Liver (tissue), 9 donors: Measurements from ENCODE around the gene PRR22. TPM values are rescaled to one million over a fixed set of nuclear protein-coding genes. Genes with fewer than 3 reads are reported as not detected.

Experiments used
- DNase-seq: peaks from one replicate; pipeline ENCODE4 v3.0.0-alpha.2; 2017; ENCODE audit warnings: low spot score
- H3K27ac ChIP-seq, 2 donors: one replicate each; pipeline ENCODE4 v1.7.0; 2013; ENCODE audit warnings: inconsistent platforms in 2 of 2, low read length in 2 of 2, control low read depth in 1 of 2, low read depth in 1 of 2, mild to moderate bottlenecking in 1 of 2
- H3K27me3 ChIP-seq, 4 donors: one replicate each; pipeline versions ENCODE4 v1.6.1 to v1.7.0; 2013; ENCODE audit warnings: low read length in 3 of 4, inconsistent platforms in 1 of 4, mild to moderate bottlenecking in 1 of 4, moderate library complexity in 1 of 4; ENCODE audit not compliant: control insufficient read depth in 4 of 4, insufficient read depth in 4 of 4
- H3K36me3 ChIP-seq, 4 donors: one replicate each; pipeline versions ENCODE4 v1.6.1 to v1.7.0; 2013; ENCODE audit warnings: low read length in 3 of 4, mild to moderate bottlenecking in 3 of 4, low read depth in 1 of 4, moderate library complexity in 1 of 4; ENCODE audit not compliant: control insufficient read depth in 4 of 4, insufficient read depth in 3 of 4
- H3K4me1 ChIP-seq, 4 donors: one replicate each; pipeline versions ENCODE4 v1.6.1 to v1.7.0; 2013; ENCODE audit warnings: low read length in 3 of 4, mild to moderate bottlenecking in 3 of 4, moderate library complexity in 1 of 4; ENCODE audit not compliant: control insufficient read depth in 4 of 4, insufficient read depth in 4 of 4
- H3K4me3 ChIP-seq, 3 donors: one replicate each; pipeline versions ENCODE4 v1.6.1 to v1.7.0; 2013; ENCODE audit warnings: low read length in 3 of 3, control low read depth in 1 of 3, low read depth in 1 of 3, mild to moderate bottlenecking in 1 of 3
- H3K9ac ChIP-seq, 2 donors: one replicate each; pipeline ENCODE4 v1.7.0; 2013; ENCODE audit warnings: low read length in 2 of 2, mild to moderate bottlenecking in 2 of 2, moderate library complexity in 2 of 2, control low read depth in 1 of 2, low read depth in 1 of 2
- H3K9me3 ChIP-seq, 4 donors: one replicate each; pipeline versions ENCODE4 v1.6.1 to v1.7.0; 2013; ENCODE audit warnings: low read length in 3 of 4; ENCODE audit not compliant: control insufficient read depth in 4 of 4
- EGR1 ChIP-seq, 2 donors: IDR thresholded peaks; 2 replicates each; pipeline ENCODE4 v1.6.1; 2016 to 2018; ENCODE audit warnings: antibody characterized with exemption in 2 of 2, low read depth in 2 of 2
- FOXA1 ChIP-seq: IDR thresholded peaks from 2 replicates; pipeline ENCODE4 v1.6.1; 2016; ENCODE audit warnings: antibody characterized with exemption
- FOXA2 ChIP-seq: IDR thresholded peaks from 2 replicates; pipeline ENCODE4 v1.6.1; 2016; ENCODE audit warnings: antibody characterized with exemption
- GABPA ChIP-seq, 2 donors: IDR thresholded peaks in 1 of 2; conservative IDR thresholded peaks in 1 of 2; 2 replicates each; pipeline ENCODE4 v1.6.1; 2016; ENCODE audit warnings: antibody characterized with exemption in 2 of 2, mild to moderate bottlenecking in 1 of 2, moderate library complexity in 1 of 2
- HNF4A ChIP-seq, 2 donors: conservative IDR thresholded peaks; 2 replicates each; pipeline ENCODE4 v1.6.1; 2016; ENCODE audit warnings: antibody characterized with exemption in 2 of 2, mild to moderate bottlenecking in 2 of 2
- HNF4G ChIP-seq: IDR thresholded peaks from 2 replicates; pipeline ENCODE4 v1.6.1; 2016; ENCODE audit warnings: antibody characterized with exemption
- JUND ChIP-seq, 2 donors: IDR thresholded peaks; 2 replicates each; pipeline ENCODE4 v1.6.1; 2016; ENCODE audit warnings: antibody characterized with exemption in 2 of 2
- MAX ChIP-seq: IDR thresholded peaks from 2 replicates; pipeline ENCODE4 v1.6.1; 2016; ENCODE audit warnings: antibody characterized with exemption
- NR2F2 ChIP-seq: IDR thresholded peaks from 2 replicates; pipeline ENCODE4 v1.6.1; 2016; ENCODE audit warnings: antibody characterized with exemption
- RAD21 ChIP-seq, 2 donors: IDR thresholded peaks; 2 replicates each; pipeline ENCODE4 v1.6.1; 2016; ENCODE audit warnings: antibody characterized with exemption in 2 of 2, mild to moderate bottlenecking in 2 of 2
- REST ChIP-seq: IDR thresholded peaks from 2 replicates; pipeline ENCODE4 v1.6.1; 2016; ENCODE audit warnings: antibody characterized with exemption, mild to moderate bottlenecking
- RXRA ChIP-seq, 2 donors: IDR thresholded peaks; 2 replicates each; pipeline ENCODE4 v1.6.1; 2017 to 2018; ENCODE audit warnings: antibody characterized with exemption in 2 of 2, mild to moderate bottlenecking in 1 of 2
- SP1 ChIP-seq: IDR thresholded peaks from 2 replicates; pipeline ENCODE4 v1.6.1; 2018; ENCODE audit warnings: antibody characterized with exemption, mild to moderate bottlenecking
- TAF1 ChIP-seq: conservative IDR thresholded peaks from 2 replicates; pipeline ENCODE4 v1.6.1; 2016; ENCODE audit warnings: antibody characterized with exemption, mild to moderate bottlenecking
- YY1 ChIP-seq: IDR thresholded peaks from 2 replicates; pipeline ENCODE4 v1.6.1; 2016; ENCODE audit warnings: antibody characterized with exemption, mild to moderate bottlenecking
- ZBTB33 ChIP-seq: IDR thresholded peaks from 2 replicates; pipeline ENCODE4 v1.6.1; 2016; ENCODE audit warnings: antibody characterized with exemption
- WGBS: extraction: QIAGEN DNeasy Blood & Tissue Kit; methylation state at CpG from one replicate; pipeline ENCODE4 v1.1.7; 2013; 5-methylcytosine and 5-hydroxymethylcytosine counted together
- polyA plus RNA-seq, 2 donors: library from polyadenylated mRNA; stranded (reverse) in 1 of 2; unstranded in 1 of 2; fragments of 200-250 nt in 1 of 2; fragments of >200 nt in 1 of 2; fragmentation: Nextera tagmentation in 1 of 2; extraction: Ambion mirVana in 1 of 2; gene quantifications; one replicate each; pipeline versions ENCODE4 v1.2.1 to v1.2.3, GENCODE V29; 2013 to 2015
- total RNA-seq, 2 donors: library from RNA; depleted of rRNA; stranded (reverse); fragments of >200 nt; gene quantifications; one replicate each; pipeline ENCODE4 v1.2.3, GENCODE V29; 2014
- TF ChIP-seq, protein P1 (sequence below): fragments of 150-350 bp; IDR thresholded peaks from 2 replicates; pipeline ENCODE4 v1.5.1; 2017; ENCODE audit warnings: improper control_type of control experiment, low read depth, low read length; ENCODE audit not compliant: missing input control
- TF ChIP-seq, protein P2 (sequence below): IDR thresholded peaks from 2 replicates; pipeline ENCODE4 v1.6.1; 2016; ENCODE audit warnings: antibody characterized with exemption
- donor health status: healthy.
- donor health status: healthy.
- donor health status: healthy.
- donor health status: healthy.
- donor health status: healthy.

The PRR22 gene
- total and polyA plus RNA-seq, 4 donors = 0.40 to 1.6 (median 0.63) TPM

DNA sequence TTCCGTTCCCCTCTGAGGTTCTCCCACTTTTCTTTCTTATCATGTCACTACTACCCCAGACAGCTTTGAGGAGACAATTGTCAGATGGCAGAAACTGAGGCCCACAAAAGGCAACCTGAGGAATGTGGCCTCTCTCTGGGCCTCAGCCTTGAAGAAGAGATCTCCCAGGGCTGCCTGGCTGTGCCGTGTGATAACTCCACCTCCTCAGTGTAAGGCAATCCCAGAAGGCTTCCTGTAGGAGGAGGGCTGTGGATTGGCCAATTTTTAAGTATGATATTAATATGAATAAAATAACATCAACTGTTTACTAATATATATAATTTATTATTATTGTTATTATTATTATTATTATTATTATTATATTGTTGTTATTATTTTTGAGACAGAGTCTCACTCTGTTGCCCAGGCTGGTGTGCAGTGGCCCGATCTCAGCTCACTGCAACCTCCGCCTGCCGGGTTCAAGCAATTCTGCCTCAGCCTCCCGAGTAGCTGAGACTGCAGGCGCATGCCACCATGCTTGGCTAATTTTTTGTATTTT lies 10.9 kb upstream of the PRR22 start (continued):
- TF ChIP-seq REST = no peak
- no peak for TF ChIP-seq EGR1 (IDR thresholded peaks at IDR 0.05; ENCODE audit: low read depth in 2 of 2)
- TF ChIP-seq RAD21 (IDR thresholded peaks at IDR 0.05) = no peak

GRCh38 chr19:5793188-5793587 lies 8.6 kb upstream of the PRR22 start:
- Histone ChIP-seq H3K27ac (no peak overlapping the region), H3K9ac (no peak overlapping the region), H3K36me3 (peaks cover 0 to 16% (median 7%) of the 10 kb centered on the region in 4 donors), H3K4me1 (peaks cover 0 to 20% (median 10%) of the 10 kb centered on the region in 4 donors), H3K4me3 (no peak overlapping the region), H3K27me3 (no peaks in the 10 kb centered on the region), H3K9me3 (no peaks in the 10 kb centered on the region)
- 92% methylated on average over 3 of the region's 3 CpGs for WGBS
- no peak for TF ChIP-seq SP1
- TF ChIP-seq JUND (IDR thresholded peaks at IDR 0.05) = no peak
- no peak for TF ChIP-seq YY1
- no peak for DNase-seq

- Histone ChIP-seq H3K27me3 (no peaks in the 10 kb centered on the region), H3K9ac (no peak overlapping the region), H3K4me1 (peaks cover 0 to 20% (median 8%) of the 10 kb centered on the region in 4 donors), H3K27ac (no peak overlapping the region), H3K36me3 (peaks cover 0 to 25% (median 11%) of the 10 kb centered on the region in 4 donors), H3K9me3 (no peaks in the 10 kb centered on the region), H3K4me3 (no peak overlapping the region)
- no peak for DNase-seq
- TF ChIP-seq HNF4G (no peak), REST (no peak), EGR1 (IDR thresholded peaks at IDR 0.05; ENCODE audit: low read depth in 2 of 2) (no peak), MAX (no peak), GABPA (IDR thresholded peaks at IDR 0.05 in 1 of 2, conservative IDR thresholded peaks at IDR 0.05 in 1 of 2) (no peak), HNF4A (conservative IDR thresholded peaks at IDR 0.05) (no peak), FOXA1 (no peak), TAF1 (no peak), RAD21 (IDR thresholded peaks at IDR 0.05) (no peak), SP1 (no peak), YY1 (no peak), FOXA2 (no peak), JUND (IDR thresholded peaks at IDR 0.05) (no peak), ZBTB33 (no peak), NR2F2 (no peak), RXRA (IDR thresholded peaks at IDR 0.05) (no peak)
- TF ChIP-seq, protein P1, sequence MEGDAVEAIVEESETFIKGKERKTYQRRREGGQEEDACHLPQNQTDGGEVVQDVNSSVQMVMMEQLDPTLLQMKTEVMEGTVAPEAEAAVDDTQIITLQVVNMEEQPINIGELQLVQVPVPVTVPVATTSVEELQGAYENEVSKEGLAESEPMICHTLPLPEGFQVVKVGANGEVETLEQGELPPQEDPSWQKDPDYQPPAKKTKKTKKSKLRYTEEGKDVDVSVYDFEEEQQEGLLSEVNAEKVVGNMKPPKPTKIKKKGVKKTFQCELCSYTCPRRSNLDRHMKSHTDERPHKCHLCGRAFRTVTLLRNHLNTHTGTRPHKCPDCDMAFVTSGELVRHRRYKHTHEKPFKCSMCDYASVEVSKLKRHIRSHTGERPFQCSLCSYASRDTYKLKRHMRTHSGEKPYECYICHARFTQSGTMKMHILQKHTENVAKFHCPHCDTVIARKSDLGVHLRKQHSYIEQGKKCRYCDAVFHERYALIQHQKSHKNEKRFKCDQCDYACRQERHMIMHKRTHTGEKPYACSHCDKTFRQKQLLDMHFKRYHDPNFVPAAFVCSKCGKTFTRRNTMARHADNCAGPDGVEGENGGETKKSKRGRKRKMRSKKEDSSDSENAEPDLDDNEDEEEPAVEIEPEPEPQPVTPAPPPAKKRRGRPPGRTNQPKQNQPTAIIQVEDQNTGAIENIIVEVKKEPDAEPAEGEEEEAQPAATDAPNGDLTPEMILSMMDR = no peak
- TF ChIP-seq, protein P2, sequence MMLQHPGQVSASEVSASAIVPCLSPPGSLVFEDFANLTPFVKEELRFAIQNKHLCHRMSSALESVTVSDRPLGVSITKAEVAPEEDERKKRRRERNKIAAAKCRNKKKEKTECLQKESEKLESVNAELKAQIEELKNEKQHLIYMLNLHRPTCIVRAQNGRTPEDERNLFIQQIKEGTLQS = no peak
- WGBS = 96% methylated on average over 18 of the region's 18 CpGs
Observed at GRCh38 chr19:5792224-5792623, 7.7 kb upstream of the PRR22 start.
